Endothelial cell of umbilical vein (primary cell): ENCODE measurements around the gene H1-8. TPM values are rescaled to one million over a fixed set of nuclear protein-coding genes. Genes with fewer than 3 reads are reported as not detected.
A peak's percentile ranks its signal among the peaks of the same experiment; 100 is the strongest.

ENCODE experiments used
- BruUV-seq: library from RNA; stranded (reverse); fragments of 400-500 nt; replicated peaks from 2 replicates; lab custom pipeline; 2021; lab: Mats Ljungman, UMichigan
- CTCF ChIA-PET: fragments of 300-600, 350-600 bp; sonication (Branson Sonifier 250); formaldehyde crosslinking; loops from one replicate; lab custom pipeline; 2021; ENCODE audit warnings: antibody characterized with exemption, inconsistent platforms; lab: Charles Lee
- POLR2A ChIA-PET: fragments of 300-600, 350-600 bp; sonication (Branson Sonifier 250); formaldehyde crosslinking; loops from one replicate; lab custom pipeline; 2021; ENCODE audit warnings: antibody characterized with exemption, inconsistent platforms; lab: Charles Lee
- DNase-seq: peaks from one replicate; pipeline ENCODE4 v3.0.0-alpha.2; 2011; ENCODE audit warnings: low read depth, low spot score
- FAIRE-seq: peaks from 2 replicates; lab custom pipeline; 2011; peaks lifted over from hg19 to GRCh38; lab: Jason Lieb, UNC
- H2AFZ ChIP-seq: 2 replicates; pipeline ENCODE4 v1.6.0; 2012; ENCODE audit warnings: low read depth, low read length, control low read depth, inconsistent platforms
- H3K27ac ChIP-seq: 2 replicates; pipeline ENCODE4 v1.5.1; 2011; ENCODE audit warnings: low read depth, mild to moderate bottlenecking, control low read depth, low read length, moderate library complexity; ENCODE audit not compliant: insufficient read depth
- H3K27me3 ChIP-seq, 2 experiments: 2 replicates each; pipeline versions ENCODE4 v1.6.0 to v1.6.1; 2011; ENCODE audit warnings: low read length in 2 of 2, mixed read lengths in 1 of 2; ENCODE audit not compliant: control insufficient read depth in 2 of 2, insufficient read depth in 2 of 2
- H3K36me3 ChIP-seq, 2 experiments: 2 replicates in 1 of 2; 3 replicates in 1 of 2; pipeline ENCODE4 v1.5.1; 2011; ENCODE audit warnings: low read length in 2 of 2, mild to moderate bottlenecking in 1 of 2, moderate library complexity in 1 of 2; ENCODE audit not compliant: control insufficient read depth in 2 of 2, insufficient read depth in 2 of 2; ENCODE audit errors: extremely low read depth in 1 of 2
- H3K4me1 ChIP-seq: 3 replicates; pipeline ENCODE4 v1.5.1; 2011; ENCODE audit warnings: mild to moderate bottlenecking, low read length; ENCODE audit not compliant: control insufficient read depth, insufficient read depth; ENCODE audit errors: extremely low read depth
- H3K4me2 ChIP-seq: 2 replicates; pipeline ENCODE4 v1.6.1; 2011; ENCODE audit warnings: low read length, control low read depth, mixed read lengths; ENCODE audit not compliant: insufficient read depth
- H3K4me3 ChIP-seq, 3 experiments: fragments of 200-600 bp in 1 of 3; sonication (generic), shearing (Covaris generic) in 1 of 3; replicated peaks in 1 of 3; 2 replicates each; pipeline ENCODE4 v1.5.1; 2011 to 2016; ENCODE audit warnings: control low read depth in 3 of 3, low read length in 3 of 3, mild to moderate bottlenecking in 2 of 3, inconsistent platforms in 1 of 3, low read depth in 1 of 3, moderate library complexity in 1 of 3; ENCODE audit not compliant: insufficient read depth in 1 of 3
- H3K79me2 ChIP-seq: 2 replicates; pipeline ENCODE4 v1.6.0; 2012; ENCODE audit warnings: low read length, inconsistent platforms; ENCODE audit not compliant: control insufficient read depth, insufficient read depth
- H3K9ac ChIP-seq: replicated peaks from 2 replicates; pipeline ENCODE3; 2011; ENCODE audit warnings: low read length, control low read depth; ENCODE audit not compliant: insufficient read depth; ENCODE audit errors: extremely low read depth
- H3K9me1 ChIP-seq: replicated peaks from 3 replicates; pipeline ENCODE4 v1.6.0; 2011; ENCODE audit warnings: mild to moderate bottlenecking, low read length; ENCODE audit not compliant: control insufficient read depth, insufficient read depth; ENCODE audit errors: extremely low read depth
- H3K9me3 ChIP-seq: replicated peaks from 2 replicates; pipeline ENCODE4 v1.5.1; 2012; ENCODE audit warnings: low read length, inconsistent platforms; ENCODE audit not compliant: control insufficient read depth, insufficient read depth
- H4K20me1 ChIP-seq: replicated peaks from 2 replicates; pipeline ENCODE3; 2011; ENCODE audit warnings: mild to moderate bottlenecking, low read length; ENCODE audit not compliant: control insufficient read depth, insufficient read depth; ENCODE audit errors: extremely low read depth
- EZH2 ChIP-seq: IDR thresholded peaks from 2 replicates; pipeline ENCODE4 v1.6.1; 2012; ENCODE audit warnings: borderline replicate concordance, low read depth, mild to moderate bottlenecking, moderate library complexity, low read length, inconsistent platforms; ENCODE audit not compliant: severe bottlenecking
- FOS ChIP-seq: IDR thresholded peaks from 2 replicates; pipeline ENCODE4 v1.6.1; 2011; ENCODE audit warnings: mild to moderate bottlenecking, low read length, moderate library complexity, borderline replicate concordance; ENCODE audit not compliant: insufficient read depth
- GATA2 ChIP-seq: IDR thresholded peaks from 2 replicates; pipeline ENCODE4 v1.7.0; 2011; ENCODE audit warnings: low read depth, mild to moderate bottlenecking, moderate library complexity, mixed read lengths, low read length; ENCODE audit not compliant: insufficient read length, insufficient read depth
- JUN ChIP-seq: IDR thresholded peaks from 2 replicates; pipeline ENCODE4 v1.6.1; 2011; ENCODE audit warnings: borderline replicate concordance, low read depth; ENCODE audit not compliant: insufficient read length, insufficient read depth
- MYC ChIP-seq: IDR thresholded peaks from one replicate; pipeline ENCODE4 v1.6.1; 2011; ENCODE audit warnings: mild to moderate bottlenecking, low read depth, low read length
- POLR2A ChIP-seq: IDR thresholded peaks from 2 replicates; pipeline ENCODE4 v1.6.1; 2012; ENCODE audit warnings: low read depth, mild to moderate bottlenecking, control low read depth, low read length
- POLR2AphosphoS5 ChIP-seq: IDR thresholded peaks from 2 replicates; pipeline ENCODE4 v1.6.1; 2012; ENCODE audit warnings: low read depth, mild to moderate bottlenecking, control low read depth, low read length, moderate library complexity; ENCODE audit not compliant: insufficient read depth
- dilution Hi-C: fragments of 300-500 bp; cut with MboI; formaldehyde crosslinking; loops from one replicate; pipeline ENCODE4 v1.15.0; 2019; ENCODE audit warnings: low sequenced_read_pairs; ENCODE audit not compliant: extremely low pct_ligation_motif_present
- intact Hi-C: fragments of 100-400 bp; cut with micrococcal nuclease; formaldehyde crosslinking; loops from one replicate; pipeline ENCODE4 v1.10.0; 2022
- polyA plus RNA-seq, 4 experiments: library from polyadenylated mRNA; depleted of rRNA in 3 of 4; stranded (reverse) in 3 of 4; unstranded in 1 of 4; fragments of >200 nt; gene quantifications; 2 replicates each; pipeline versions ENCODE4 v1.2.1 to v1.2.3, GENCODE V29; 2011 to 2012; ENCODE audit warnings: missing spikeins in 1 of 4
- total RNA-seq: library from RNA; stranded (reverse); gene quantifications from 2 replicates; pipeline ENCODE4 v1.2.3, GENCODE V29; 2021
- TF ChIP-seq, protein P1 (sequence below): IDR thresholded peaks from 2 replicates; pipeline ENCODE4 v1.6.1; 2011; ENCODE audit not compliant: insufficient read depth, insufficient read length
- TF ChIP-seq, protein P2 (sequence below), 2 donors: IDR thresholded peaks; 1 replicate in 1 of 2; 2 replicates in 1 of 2; pipeline ENCODE4 v1.5.1; 2011; ENCODE audit warnings: low read length in 2 of 2, mild to moderate bottlenecking in 2 of 2, moderate library complexity in 2 of 2, control low read depth in 1 of 2, inconsistent platforms in 1 of 2, low read depth in 1 of 2; ENCODE audit not compliant: insufficient read depth in 1 of 2; ENCODE audit errors: extremely low read depth in 1 of 2

The H1-8 gene
- total and polyA plus RNA-seq, 2 donors (not counting 3 experiments of a cell fraction or from before 2014, with no cell fraction given): not detected

DNA sequence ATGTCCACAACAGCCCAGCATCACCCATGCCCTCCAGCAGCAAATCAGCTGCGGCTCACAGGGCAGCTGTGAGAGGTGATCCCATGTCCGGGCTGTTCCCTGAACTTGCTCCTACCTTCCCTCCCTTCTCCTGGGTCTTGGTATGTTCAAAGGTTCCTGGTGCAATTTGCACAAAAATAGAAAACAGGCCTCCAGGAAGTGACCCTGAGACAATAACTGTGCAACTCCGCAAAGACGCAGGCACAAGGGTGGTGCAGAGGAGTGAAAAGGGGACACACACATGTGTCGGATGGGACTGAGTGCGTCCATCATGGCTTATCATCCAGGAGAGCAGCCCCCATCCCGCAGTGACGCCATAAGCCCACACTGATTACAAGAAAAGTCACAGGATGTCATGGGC, 47.2 kb downstream of the H1-8 start:
- ChIA-PET CTCF (interaction anchor here (1.7 kb wide), 1 partner anchor 99 kb away, joined by 6 read pairs; no protein-coding TSS in a partner anchor), POLR2A (no interaction called here)
- Histone ChIP-seq H2AFZ (no peak overlapping the region), H3K4me2 (no peak overlapping the region), H3K4me1 (peaks cover 57% of the 10 kb centered on the region), H3K9ac (no peak overlapping the region), H3K27ac (no peak overlapping the region), H3K36me3 (peaks cover 13 to 29% of the 10 kb centered on the region in 2 experiments), H3K9me3 (no peaks in the 10 kb centered on the region), H3K9me1 (no peaks in the 10 kb centered on the region), H3K79me2 (peaks cover 99% of the 10 kb centered on the region), H3K4me3 (no peak overlapping the region), H4K20me1 (no peaks in the 10 kb centered on the region), H3K27me3 (no peaks in the 10 kb centered on the region)
- BruUV-seq: no TSS peak
- FAIRE-seq: peak; percentile 66
- TF ChIP-seq, protein P1, sequence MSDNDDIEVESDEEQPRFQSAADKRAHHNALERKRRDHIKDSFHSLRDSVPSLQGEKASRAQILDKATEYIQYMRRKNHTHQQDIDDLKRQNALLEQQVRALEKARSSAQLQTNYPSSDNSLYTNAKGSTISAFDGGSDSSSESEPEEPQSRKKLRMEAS: no peak
- TF ChIP-seq EZH2 (no peak), GATA2 (no peak), FOS (no peak), MYC (no peak), POLR2AphosphoS5 (no peak), POLR2A (no peak), JUN (no peak)
- TF ChIP-seq, protein P2, sequence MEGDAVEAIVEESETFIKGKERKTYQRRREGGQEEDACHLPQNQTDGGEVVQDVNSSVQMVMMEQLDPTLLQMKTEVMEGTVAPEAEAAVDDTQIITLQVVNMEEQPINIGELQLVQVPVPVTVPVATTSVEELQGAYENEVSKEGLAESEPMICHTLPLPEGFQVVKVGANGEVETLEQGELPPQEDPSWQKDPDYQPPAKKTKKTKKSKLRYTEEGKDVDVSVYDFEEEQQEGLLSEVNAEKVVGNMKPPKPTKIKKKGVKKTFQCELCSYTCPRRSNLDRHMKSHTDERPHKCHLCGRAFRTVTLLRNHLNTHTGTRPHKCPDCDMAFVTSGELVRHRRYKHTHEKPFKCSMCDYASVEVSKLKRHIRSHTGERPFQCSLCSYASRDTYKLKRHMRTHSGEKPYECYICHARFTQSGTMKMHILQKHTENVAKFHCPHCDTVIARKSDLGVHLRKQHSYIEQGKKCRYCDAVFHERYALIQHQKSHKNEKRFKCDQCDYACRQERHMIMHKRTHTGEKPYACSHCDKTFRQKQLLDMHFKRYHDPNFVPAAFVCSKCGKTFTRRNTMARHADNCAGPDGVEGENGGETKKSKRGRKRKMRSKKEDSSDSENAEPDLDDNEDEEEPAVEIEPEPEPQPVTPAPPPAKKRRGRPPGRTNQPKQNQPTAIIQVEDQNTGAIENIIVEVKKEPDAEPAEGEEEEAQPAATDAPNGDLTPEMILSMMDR (IDR thresholded peaks at IDR 0.05; ENCODE audit: extremely low read depth in 1 of 2, insufficient read depth in 1 of 2, low read depth in 1 of 2, low read length in 2 of 2): no peak
- DNase-seq: no peak
- intact Hi-C loops: no loop called here
- dilution Hi-C loops: no loop called here
